ENCODE results near the gene P4HA1. TPM values are rescaled to one million over a fixed set of nuclear protein-coding genes. Genes with fewer than 3 reads are reported as not detected.

The P4HA1 gene
- total RNA-seq: 10 to 100 TPM; 43.5 to 72.5 TPM
- polyA plus RNA-seq: 10 to 100 TPM; 10.6 to 13.8 TPM
- long read RNA-seq, donor 1, transcript P4HA1-202 (15 exons, 2,727 nt): major isoform, 45 of 95 reads
- long read RNA-seq, donor 1, transcript P4HA1-203 (15 exons, 2,727 nt): minor isoform, 34 of 95 reads
- long read RNA-seq, donor 1, partial matches to known transcripts: 5 of 95 reads
- long read RNA-seq, donor 1, other reads (novel, unspliced or antisense): 11 of 95 reads
- long read RNA-seq, donor 2, transcript P4HA1-202 (15 exons, 2,727 nt): major isoform, 16 of 48 reads
- long read RNA-seq, donor 2, transcript P4HA1-203 (15 exons, 2,727 nt): minor isoform, 12 of 48 reads
- long read RNA-seq, donor 2, partial matches to known transcripts: 7 of 48 reads
- long read RNA-seq, donor 2, other reads (novel, unspliced or antisense): 13 of 48 reads

GRCh38 chr10:73096449-73097304 is at the start of gene P4HA1:
Gene P4HA1 (minus strand): TSS chr10:73096866. CDS start chr10:73074883, 21,983 bp downstream.
- ATAC-seq (ENCODE audit: low FRiP score) (peak; percentile 98), DNase-seq (peak; percentile 100)
- peak within 1 kb of the TSS; percentile 57 to 66 for H3K27ac ChIP-seq (ENCODE audit: low read depth in 1 of 2, low read length in 2 of 2)
- 0 to 1% methylated on average over 71 to 75 of the region's 75 CpGs for WGBS, 2 donors
- H3K36me3 ChIP-seq (ENCODE audit: control insufficient read depth in 1 of 2, insufficient read depth in 2 of 2, low read length in 1 of 2): no peaks in the 10 kb centered on the region
- H3K4me3 ChIP-seq (ENCODE audit: low read length in 2 of 2): peak within 1 kb of the TSS; percentile 76 to 87
- no peaks in the 10 kb centered on the region for H3K9me3 ChIP-seq (ENCODE audit: control insufficient read depth, low read length)
- intact Hi-C loops (cut with DNase I): loop anchor here (5.0 to 10.0 kb wide), 2 partner anchors 68 to 71 kb away; partner anchors contain the start of genes ECD (in 2 of the 2) and FAM149B1 (in 2 of the 2)
- peaks cover 0 to 2% of the 10 kb centered on the region in 2 donors for H3K4me1 ChIP-seq (ENCODE audit: control insufficient read depth in 1 of 2, insufficient read depth in 2 of 2, low read length in 2 of 2)
- no peaks in the 10 kb centered on the region for H3K27me3 ChIP-seq (ENCODE audit: control insufficient read depth in 1 of 2, insufficient read depth in 2 of 2, low read length in 1 of 2)

GRCh38 chr10:73141603-73142002 is 44.9 kb upstream of the P4HA1 start:
- Histone ChIP-seq H3K4me3 (ENCODE audit: low read length in 2 of 2) (no peak overlapping the region), H3K4me1 (ENCODE audit: control insufficient read depth in 1 of 2, insufficient read depth in 2 of 2, low read length in 2 of 2) (no peaks in the 10 kb centered on the region), H3K36me3 (ENCODE audit: control insufficient read depth in 1 of 2, insufficient read depth in 2 of 2, low read length in 1 of 2) (peaks cover 9 to 10% of the 10 kb centered on the region in 2 donors), H3K27ac (ENCODE audit: low read depth in 1 of 2, low read length in 2 of 2) (no peak overlapping the region), H3K9me3 (ENCODE audit: control insufficient read depth, low read length) (no peaks in the 10 kb centered on the region), H3K27me3 (ENCODE audit: control insufficient read depth in 1 of 2, insufficient read depth in 2 of 2, low read length in 1 of 2) (no peaks in the 10 kb centered on the region)
- 75 to 82% methylated on average over 3 of the region's 3 CpGs for WGBS, 2 donors
- ATAC-seq (ENCODE audit: low FRiP score) (no peak), DNase-seq (no peak)
- intact Hi-C loops (cut with DNase I): no loop called here

GRCh38 chr10:73139251-73139650 is 42.6 kb upstream of the P4HA1 start:
- H3K27ac ChIP-seq (ENCODE audit: low read depth in 1 of 2, low read length in 2 of 2): no peak overlapping the region
- intact Hi-C loops (cut with DNase I): no loop called here
- peaks cover 5 to 9% of the 10 kb centered on the region in 2 donors for H3K36me3 ChIP-seq (ENCODE audit: control insufficient read depth in 1 of 2, insufficient read depth in 2 of 2, low read length in 1 of 2)
- H3K27me3 ChIP-seq (ENCODE audit: control insufficient read depth in 1 of 2, insufficient read depth in 2 of 2, low read length in 1 of 2): no peaks in the 10 kb centered on the region
- ATAC-seq (ENCODE audit: low FRiP score) (no peak), DNase-seq (no peak)
- H3K4me3 ChIP-seq (ENCODE audit: low read length in 2 of 2): no peak overlapping the region
- whole genome bisulfite sequencing, 2 donors: 50 to 68% methylated on average over 2 of the region's 2 CpGs
- no peaks in the 10 kb centered on the region for H3K4me1 ChIP-seq (ENCODE audit: control insufficient read depth in 1 of 2, insufficient read depth in 2 of 2, low read length in 2 of 2)
- H3K9me3 ChIP-seq (ENCODE audit: control insufficient read depth, low read length): no peaks in the 10 kb centered on the region

GRCh38 chr10:73136627-73137026 is 40.0 kb upstream of the P4HA1 start:
- Histone ChIP-seq H3K36me3 (ENCODE audit: control insufficient read depth in 1 of 2, insufficient read depth in 2 of 2, low read length in 1 of 2) (peaks cover 7% of the 10 kb centered on the region in 2 donors), H3K27me3 (ENCODE audit: control insufficient read depth in 1 of 2, insufficient read depth in 2 of 2, low read length in 1 of 2) (no peaks in the 10 kb centered on the region), H3K9me3 (ENCODE audit: control insufficient read depth, low read length) (no peaks in the 10 kb centered on the region), H3K4me1 (ENCODE audit: control insufficient read depth in 1 of 2, insufficient read depth in 2 of 2, low read length in 2 of 2) (no peaks in the 10 kb centered on the region), H3K27ac (ENCODE audit: low read depth in 1 of 2, low read length in 2 of 2) (no peak overlapping the region), H3K4me3 (ENCODE audit: low read length in 2 of 2) (no peak overlapping the region)
- ATAC-seq (ENCODE audit: low FRiP score): no peak
- DNase-seq: no peak
- intact Hi-C loops (cut with DNase I): no loop called here
- 83 to 87% methylated on average over 2 of the region's 2 CpGs for WGBS, 2 donors

GRCh38 chr10:73134727-73135126 is 38.1 kb upstream of the P4HA1 start:
- Histone ChIP-seq H3K4me1 (ENCODE audit: control insufficient read depth in 1 of 2, insufficient read depth in 2 of 2, low read length in 2 of 2) (no peaks in the 10 kb centered on the region), H3K36me3 (ENCODE audit: control insufficient read depth in 1 of 2, insufficient read depth in 2 of 2, low read length in 1 of 2) (peaks cover 7 to 14% of the 10 kb centered on the region in 2 donors), H3K9me3 (ENCODE audit: control insufficient read depth, low read length) (no peaks in the 10 kb centered on the region), H3K4me3 (ENCODE audit: low read length in 2 of 2) (no peak overlapping the region), H3K27me3 (ENCODE audit: control insufficient read depth in 1 of 2, insufficient read depth in 2 of 2, low read length in 1 of 2) (no peaks in the 10 kb centered on the region), H3K27ac (ENCODE audit: low read depth in 1 of 2, low read length in 2 of 2) (no peak overlapping the region)
- WGBS, 2 donors: 92% methylated on average over 3 of the region's 3 CpGs
- ATAC-seq (ENCODE audit: low FRiP score): no peak
- intact Hi-C loops (cut with DNase I): no loop called here
- DNase-seq: no peak

- no peaks in the 10 kb centered on the region for H3K9me3 ChIP-seq (ENCODE audit: control insufficient read depth, low read length)
- H3K36me3 ChIP-seq (ENCODE audit: control insufficient read depth in 1 of 2, insufficient read depth in 2 of 2, low read length in 1 of 2): peaks cover 4 to 14% of the 10 kb centered on the region in 2 donors
- DNase-seq (no peak), ATAC-seq (ENCODE audit: low FRiP score) (no peak)
- no peaks in the 10 kb centered on the region for H3K27me3 ChIP-seq (ENCODE audit: control insufficient read depth in 1 of 2, insufficient read depth in 2 of 2, low read length in 1 of 2)
- H3K4me1 ChIP-seq (ENCODE audit: control insufficient read depth in 1 of 2, insufficient read depth in 2 of 2, low read length in 2 of 2): no peaks in the 10 kb centered on the region
- no peak overlapping the region for H3K27ac ChIP-seq (ENCODE audit: low read depth in 1 of 2, low read length in 2 of 2)
- H3K4me3 ChIP-seq (ENCODE audit: low read length in 2 of 2): no peak overlapping the region
- WGBS, 2 donors: 96 to 98% methylated on average over 2 of the region's 2 CpGs
- intact Hi-C loops (cut with DNase I): no loop called here
Observed at GRCh38 chr10:73131913-73132686, 35.4 kb upstream of the P4HA1 start.

- H3K27ac ChIP-seq (ENCODE audit: low read depth in 1 of 2, low read length in 2 of 2): no peak overlapping the region
- H3K4me1 ChIP-seq (ENCODE audit: control insufficient read depth in 1 of 2, insufficient read depth in 2 of 2, low read length in 2 of 2): no peaks in the 10 kb centered on the region
- H3K36me3 ChIP-seq (ENCODE audit: control insufficient read depth in 1 of 2, insufficient read depth in 2 of 2, low read length in 1 of 2): peaks cover 2 to 14% of the 10 kb centered on the region in 2 donors
- 46 to 49% methylated on average over 2 of the region's 2 CpGs for WGBS, 2 donors
- no peak overlapping the region for H3K4me3 ChIP-seq (ENCODE audit: low read length in 2 of 2)
- ATAC-seq (ENCODE audit: low FRiP score): no peak
- no peak for DNase-seq
- H3K9me3 ChIP-seq (ENCODE audit: control insufficient read depth, low read length): no peaks in the 10 kb centered on the region
- intact Hi-C loops (cut with DNase I): no loop called here
- H3K27me3 ChIP-seq (ENCODE audit: control insufficient read depth in 1 of 2, insufficient read depth in 2 of 2, low read length in 1 of 2): no peaks in the 10 kb centered on the region
Observed at GRCh38 chr10:73131301-73131700, 34.6 kb upstream of the P4HA1 start.

GRCh38 chr10:73126343-73126742 is 29.7 kb upstream of the P4HA1 start:
- no peaks in the 10 kb centered on the region for H3K27me3 ChIP-seq (ENCODE audit: control insufficient read depth in 1 of 2, insufficient read depth in 2 of 2, low read length in 1 of 2)
- no peaks in the 10 kb centered on the region for H3K9me3 ChIP-seq (ENCODE audit: control insufficient read depth, low read length)
- 98 to 100% methylated on average over 2 of the region's 2 CpGs for WGBS, 2 donors
- no peak overlapping the region for H3K4me3 ChIP-seq (ENCODE audit: low read length in 2 of 2)
- intact Hi-C loops (cut with DNase I): no loop called here
- H3K36me3 ChIP-seq (ENCODE audit: control insufficient read depth in 1 of 2, insufficient read depth in 2 of 2, low read length in 1 of 2): peaks cover 2 to 5% of the 10 kb centered on the region in 2 donors
- DNase-seq (no peak), ATAC-seq (ENCODE audit: low FRiP score) (no peak)
- no peaks in the 10 kb centered on the region for H3K4me1 ChIP-seq (ENCODE audit: control insufficient read depth in 1 of 2, insufficient read depth in 2 of 2, low read length in 2 of 2)
- H3K27ac ChIP-seq (ENCODE audit: low read depth in 1 of 2, low read length in 2 of 2): no peak overlapping the region

All from aorta (tissue), 5 donors.